DOHH2 (cell line): ENCODE results near the gene MAPKAPK2.

Experiments used
- H3F3A ChIP-seq: fragments of 200-600 bp; sonication (generic), shearing (Covaris generic); 2 replicates; pipeline ENCODE4 v1.6.0; 2016; ENCODE audit warnings: antibody characterized with exemption, mild to moderate bottlenecking; ENCODE audit not compliant: control insufficient read depth, insufficient read depth
- H3K27ac ChIP-seq: fragments of 200-600 bp; sonication (generic); 2 replicates; pipeline ENCODE4 v1.5.1; 2014; ENCODE audit warnings: low read depth, mild to moderate bottlenecking, low read length, moderate library complexity
- H3K27me3 ChIP-seq: fragments of 200-600 bp; sonication (generic); 2 replicates; pipeline ENCODE4 v1.6.1; 2014; ENCODE audit warnings: mild to moderate bottlenecking, low read length, mixed read lengths; ENCODE audit not compliant: control insufficient read depth
- H3K36me3 ChIP-seq: fragments of 200-600 bp; sonication (generic); 2 replicates; pipeline ENCODE4 v1.6.1; 2014; ENCODE audit warnings: mild to moderate bottlenecking, low read length, moderate library complexity, mixed read lengths; ENCODE audit not compliant: control insufficient read depth
- H3K4me1 ChIP-seq: fragments of 200-600 bp; sonication (generic); 2 replicates; pipeline ENCODE4 v1.6.1; 2014; ENCODE audit warnings: mild to moderate bottlenecking, low read length, mixed read lengths; ENCODE audit not compliant: control insufficient read depth
- H3K4me2 ChIP-seq: fragments of 200-600 bp; sonication (generic); 2 replicates; pipeline ENCODE4 v1.6.0; 2014; ENCODE audit warnings: mild to moderate bottlenecking, low read length, moderate library complexity
- H3K4me3 ChIP-seq: fragments of 200-600 bp; sonication (generic); 2 replicates; pipeline ENCODE4 v1.5.1; 2014; ENCODE audit warnings: mild to moderate bottlenecking, low read length, mixed read lengths
- H3K79me2 ChIP-seq: fragments of 200-600 bp; sonication (generic); 2 replicates; pipeline ENCODE4 v1.6.1; 2014; ENCODE audit warnings: mild to moderate bottlenecking, low read length, mixed read lengths; ENCODE audit not compliant: control insufficient read depth
- H3K9me2 ChIP-seq: fragments of 200-600 bp; sonication (generic); replicated peaks from 2 replicates; pipeline ENCODE4 v1.6.1; 2014; ENCODE audit warnings: mild to moderate bottlenecking, low read length, mixed read lengths; ENCODE audit not compliant: control insufficient read depth
- H3K9me3 ChIP-seq: fragments of 200-600 bp; sonication (generic); 2 replicates; pipeline ENCODE4 v1.6.1; 2014; ENCODE audit warnings: antibody characterized with exemption, low read length, mixed read lengths; ENCODE audit not compliant: control insufficient read depth, insufficient read depth
- H4K20me1 ChIP-seq: fragments of 200-600 bp; sonication (generic); 2 replicates; pipeline ENCODE4 v1.6.0; 2014; ENCODE audit warnings: low read depth, mild to moderate bottlenecking, antibody characterized with exemption, low read length, moderate library complexity; ENCODE audit not compliant: control insufficient read depth, insufficient read depth
- CTCF ChIP-seq: fragments of 200-600 bp; sonication (generic); IDR thresholded peaks from one replicate; pipeline ENCODE4 v1.5.1; 2014; ENCODE audit warnings: antibody characterized with exemption, mild to moderate bottlenecking, low read depth, low read length; ENCODE audit not compliant: poor library complexity, severe bottlenecking
- EZH2phosphoT487 ChIP-seq: fragments of 200-600 bp; sonication (generic); IDR thresholded peaks from 2 replicates; pipeline ENCODE4 v1.6.1; 2017; ENCODE audit warnings: borderline replicate concordance, mild to moderate bottlenecking, antibody characterized with exemption, low read length, moderate library complexity, mixed read lengths

MAPKAPK2 gene

DNA sequence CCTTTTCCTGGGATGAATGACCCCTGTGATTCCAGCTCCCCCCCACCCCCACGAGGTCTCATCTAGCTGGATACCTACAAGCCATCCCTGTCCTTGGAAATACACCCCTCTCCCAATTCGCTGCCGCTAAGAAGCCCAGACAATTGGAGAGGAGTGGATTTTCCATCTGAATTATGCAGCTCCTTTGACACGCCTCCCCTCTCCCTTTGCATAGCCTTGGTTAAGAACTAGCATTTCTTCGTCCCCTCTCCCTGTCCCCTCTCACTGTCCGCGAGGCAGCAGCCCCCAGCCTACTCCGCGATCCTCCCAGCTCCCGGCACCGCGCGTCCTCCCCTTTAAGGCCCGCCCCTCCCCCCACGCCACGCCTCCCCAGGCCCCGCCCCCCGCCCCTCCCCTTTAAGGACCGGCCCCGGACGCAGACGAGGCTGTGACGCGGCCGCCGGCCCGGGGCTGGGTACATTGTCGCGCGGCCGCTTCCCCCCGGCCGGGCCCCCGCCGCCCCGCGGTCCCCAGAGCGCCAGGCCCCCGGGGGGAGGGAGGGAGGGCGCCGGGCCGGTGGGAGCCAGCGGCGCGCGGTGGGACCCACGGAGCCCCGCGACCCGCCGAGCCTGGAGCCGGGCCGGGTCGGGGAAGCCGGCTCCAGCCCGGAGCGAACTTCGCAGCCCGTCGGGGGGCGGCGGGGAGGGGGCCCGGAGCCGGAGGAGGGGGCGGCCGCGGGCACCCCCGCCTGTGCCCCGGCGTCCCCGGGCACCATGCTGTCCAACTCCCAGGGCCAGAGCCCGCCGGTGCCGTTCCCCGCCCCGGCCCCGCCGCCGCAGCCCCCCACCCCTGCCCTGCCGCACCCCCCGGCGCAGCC lies at the start of gene MAPKAPK2:
Gene MAPKAPK2, plus strand, starts transcription at position 428 of the 856 bp plus-strand sequence. Its CDS starts 325 bp downstream, at position 753.
- peaks cover 39% of the 10 kb centered on the region for H3K79me2 ChIP-seq
- no peaks in the 10 kb centered on the region for H3K27me3 ChIP-seq
- H4K20me1 ChIP-seq = no peaks in the 10 kb centered on the region
- TF ChIP-seq EZH2phosphoT487 (no peak), CTCF (no peak)
- H3K4me3 ChIP-seq = peak within 1 kb of the TSS; percentile 81
- H3K9me3 ChIP-seq = no peaks in the 10 kb centered on the region
- no peaks in the 10 kb centered on the region for H3K36me3 ChIP-seq
- peak within 1 kb of the TSS; percentile 57 for H3K27ac ChIP-seq
- peaks cover 62% of the 10 kb centered on the region for H3K4me1 ChIP-seq
- H3K9me2 ChIP-seq = no peaks in the 10 kb centered on the region
- peaks cover 29% of the 10 kb centered on the region for H3F3A ChIP-seq
- peak within 1 kb of the TSS; percentile 84 for H3K4me2 ChIP-seq

DNA sequence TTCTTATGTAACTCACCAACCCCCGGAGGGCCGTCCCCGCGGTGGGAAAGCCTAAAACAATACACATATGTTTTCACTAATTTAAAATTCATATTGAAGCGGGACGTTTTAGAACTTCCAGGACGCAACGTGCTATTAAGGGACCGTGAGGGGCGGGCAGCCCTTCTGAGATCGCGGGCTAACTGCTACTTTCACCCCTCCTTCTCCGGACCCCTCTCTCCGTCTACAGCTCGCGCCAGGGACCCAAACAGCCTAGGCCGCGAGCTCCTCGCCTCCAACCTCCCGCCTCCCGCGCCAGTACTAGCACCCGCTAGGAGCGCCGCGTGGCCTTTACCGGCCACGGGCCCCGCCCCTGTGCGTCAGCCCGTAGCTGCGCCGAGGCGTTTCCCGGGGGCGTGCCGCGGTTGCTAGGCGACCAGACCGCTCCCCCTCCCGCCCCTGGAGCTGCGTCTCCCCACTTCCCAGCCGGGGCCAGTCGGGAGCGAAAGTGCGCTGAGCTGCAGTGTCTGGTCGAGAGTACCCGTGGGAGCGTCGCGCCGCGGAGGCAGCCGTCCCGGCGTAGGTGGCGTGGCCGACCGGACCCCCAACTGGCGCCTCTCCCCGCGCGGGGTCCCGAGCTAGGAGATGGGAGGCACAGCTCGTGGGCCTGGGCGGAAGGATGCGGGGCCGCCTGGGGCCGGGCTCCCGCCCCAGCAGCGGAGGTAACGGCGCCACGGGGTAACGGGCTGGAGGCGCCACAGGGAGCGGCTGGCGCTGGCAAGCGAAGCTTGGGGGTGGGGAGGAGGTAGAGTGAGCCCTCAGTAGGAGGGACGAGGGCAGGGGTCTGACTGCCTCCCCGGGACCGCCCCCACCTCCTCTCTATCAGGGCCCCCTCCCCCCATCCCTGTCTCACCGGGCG lies 49.4 kb upstream of the MAPKAPK2 start, which contains the start of gene DYRK3:
Gene DYRK3, plus strand, starts transcription at position 457 of the 898 bp plus-strand sequence. Its CDS starts 168 bp downstream, at position 625.
- Histone ChIP-seq H3F3A (peaks cover 11% of the 10 kb centered on the region), H3K9me2 (no peaks in the 10 kb centered on the region), H3K27ac (peak within 1 kb of the TSS; percentile 53), H3K79me2 (peaks cover 32% of the 10 kb centered on the region), H3K9me3 (no peaks in the 10 kb centered on the region), H3K36me3 (peaks cover 22% of the 10 kb centered on the region), H3K4me2 (peak within 1 kb of the TSS; percentile 71), H3K4me3 (peak within 1 kb of the TSS; percentile 87), H3K27me3 (peaks cover 2% of the 10 kb centered on the region; the same call in 1 of the 2 replicates), H4K20me1 (no peaks in the 10 kb centered on the region), H3K4me1 (peaks cover 42% of the 10 kb centered on the region)
- no peak for TF ChIP-seq EZH2phosphoT487
- no peak for TF ChIP-seq CTCF

GRCh38 chr1:206635978-206636345 lies 48.7 kb upstream of the MAPKAPK2 start:
- H3K9me3 ChIP-seq = no peaks in the 10 kb centered on the region
- peak overlapping the region; percentile 71 for H3K4me2 ChIP-seq
- no peaks in the 10 kb centered on the region for H3K9me2 ChIP-seq
- H4K20me1 ChIP-seq = no peaks in the 10 kb centered on the region
- peaks cover 39% of the 10 kb centered on the region for H3K4me1 ChIP-seq
- peaks cover 11% of the 10 kb centered on the region for H3F3A ChIP-seq
- peak overlapping the region; percentile 87 for H3K4me3 ChIP-seq
- no peak for TF ChIP-seq CTCF
- TF ChIP-seq EZH2phosphoT487 = no peak
- peaks cover 2% of the 10 kb centered on the region; the same call in 1 of the 2 replicates for H3K27me3 ChIP-seq
- H3K27ac ChIP-seq = peak overlapping the region; percentile 53
- H3K79me2 ChIP-seq = peaks cover 32% of the 10 kb centered on the region
- H3K36me3 ChIP-seq = peaks cover 26% of the 10 kb centered on the region
